CD4-positive, alpha-beta T cell treated with Interleukin-2 at 100 ng/mL for 4 hours (primary cell): ENCODE measurements around the gene HDAC9.
"Not testable (repeated sequence)": the region's sequence is repeated elsewhere in the genome, so short reads cannot be mapped to it uniquely, and the experiment has no call there.

Source experiments
- DNase-seq: peaks from one replicate; pipeline ENCODE4 v3.0.0-alpha.2; 2020; ENCODE audit warnings: low spot score

Gene HDAC9

GRCh38 chr7:18975276-18975675 lies 479.7 kb downstream of the HDAC9 start:
- no peak for DNase-seq

- no peak for DNase-seq
These were observed 480.2 kb downstream of the HDAC9 start for GRCh38 chr7:18975689-18976280.

GRCh38 chr7:18976715-18977471 lies 481.3 kb downstream of the HDAC9 start:
- DNase-seq = no peak

- DNase-seq = no peak
These were observed 482.6 kb downstream of the HDAC9 start for GRCh38 chr7:18978108-18978495.

GRCh38 chr7:18990700-18991099 lies 495.2 kb downstream of the HDAC9 start:
- not testable (repeated sequence) for DNase-seq

- no peak for DNase-seq
These were observed 498.6 kb downstream of the HDAC9 start for GRCh38 chr7:18993933-18994668.

GRCh38 chr7:18995270-18995671 lies 499.7 kb downstream of the HDAC9 start:
- no peak for DNase-seq

- DNase-seq = no peak
These were observed 500.4 kb downstream of the HDAC9 start for GRCh38 chr7:18995811-18996426.

GRCh38 chr7:18996583-18996982 lies 501.0 kb downstream of the HDAC9 start:
- DNase-seq = no peak

GRCh38 chr7:18997477-18998150 lies 502.1 kb downstream of the HDAC9 start:
- no peak for DNase-seq

GRCh38 chr7:19000410-19000809 lies 504.9 kb downstream of the HDAC9 start:
- no peak for DNase-seq

- no peak for DNase-seq
These were observed 506.3 kb downstream of the HDAC9 start for GRCh38 chr7:19001854-19002253.

GRCh38 chr7:19009241-19009935 lies 513.8 kb downstream of the HDAC9 start:
- DNase-seq = no peak

GRCh38 chr7:19009936-19010280 lies 514.4 kb downstream of the HDAC9 start:
- no peak for DNase-seq

- no peak for DNase-seq
These were observed 515.7 kb downstream of the HDAC9 start for GRCh38 chr7:19011212-19011611.

GRCh38 chr7:19015098-19015497 lies 519.5 kb downstream of the HDAC9 start:
- DNase-seq = no peak

- no peak for DNase-seq
These were observed 520.6 kb downstream of the HDAC9 start for GRCh38 chr7:19016140-19016539.

- no peak for DNase-seq
These were observed 521.8 kb downstream of the HDAC9 start for GRCh38 chr7:19017374-19017773.

GRCh38 chr7:19020062-19020461 lies 524.5 kb downstream of the HDAC9 start:
- DNase-seq = no peak

- no peak for DNase-seq
These were observed 525.2 kb downstream of the HDAC9 start for GRCh38 chr7:19020711-19021110.

- no peak for DNase-seq
These were observed 527.9 kb downstream of the HDAC9 start for GRCh38 chr7:19023477-19023876.

- DNase-seq = no peak
These were observed 528.7 kb downstream of the HDAC9 start for GRCh38 chr7:19024261-19024660.
